ENCODE results near the gene PHLDB3.

The PHLDB3 gene

GRCh38 chr19:43499042-43499441 lies 5.5 kb downstream of the PHLDB3 start:
- POLR2A ChIA-PET: no interaction called here
- no peaks in the 10 kb centered on the region for H3K27me3 ChIP-seq (replicated peaks in 2 of 5; ENCODE audit: control insufficient read depth in 4 of 5, insufficient read depth in 5 of 5, low read length in 4 of 5)
- H3K9me3 ChIP-seq (ENCODE audit: control extremely low read depth in 1 of 5, control insufficient read depth in 4 of 5, insufficient read depth in 2 of 5, low read depth in 1 of 5, low read length in 4 of 5): no peaks in the 10 kb centered on the region
- 97% methylated on average over 3 of the region's 3 CpGs for WGBS (ENCODE audit: insufficient coverage)
- no peak overlapping the region for H3K4me3 ChIP-seq (ENCODE audit: control insufficient read depth in 1 of 7, extremely low read depth in 1 of 7, insufficient read depth in 4 of 7, low read depth in 2 of 7, low read length in 6 of 7)
- H3K27ac ChIP-seq (ENCODE audit: insufficient read depth in 1 of 2, low read depth in 1 of 2, low read length in 2 of 2, poor library complexity in 1 of 2, severe bottlenecking in 2 of 2): no peak overlapping the region
- CTCF ChIA-PET: interaction anchor here (0.7 to 1.6 kb wide), 3 partner anchors 9 to 52 kb away, joined by 3 to 4 read pairs (median 4); no protein-coding TSS in a partner anchor
- peaks cover 0 to 36% (median 11%) of the 10 kb centered on the region in 4 experiments for H3K36me3 ChIP-seq (ENCODE audit: control insufficient read depth in 4 of 4, insufficient read depth in 4 of 4, low read length in 3 of 4)
- no peak for DNase-seq
- peaks cover 0 to 12% (median 9%) of the 10 kb centered on the region in 4 experiments for H3K4me1 ChIP-seq (ENCODE audit: control extremely low read depth in 1 of 4, control insufficient read depth in 4 of 4, insufficient read depth in 4 of 4, low read length in 3 of 4)

GRCh38 chr19:43498233-43498842 lies 6.2 kb downstream of the PHLDB3 start:
- H3K36me3 ChIP-seq (ENCODE audit: control insufficient read depth in 4 of 4, insufficient read depth in 4 of 4, low read length in 3 of 4): peaks cover 0 to 37% (median 11%) of the 10 kb centered on the region in 4 experiments
- no peaks in the 10 kb centered on the region for H3K9me3 ChIP-seq (ENCODE audit: control extremely low read depth in 1 of 5, control insufficient read depth in 4 of 5, insufficient read depth in 2 of 5, low read depth in 1 of 5, low read length in 4 of 5)
- ChIA-PET CTCF (interaction anchor here (0.7 to 1.6 kb wide), 4 partner anchors 9 to 52 kb away, joined by 3 to 4 read pairs (median 4); no protein-coding TSS in a partner anchor), POLR2A (no interaction called here)
- H3K27me3 ChIP-seq (replicated peaks in 2 of 5; ENCODE audit: control insufficient read depth in 4 of 5, insufficient read depth in 5 of 5, low read length in 4 of 5): no peaks in the 10 kb centered on the region
- no peak overlapping the region for H3K4me3 ChIP-seq (ENCODE audit: control insufficient read depth in 1 of 7, extremely low read depth in 1 of 7, insufficient read depth in 4 of 7, low read depth in 2 of 7, low read length in 6 of 7)
- H3K4me1 ChIP-seq (ENCODE audit: control extremely low read depth in 1 of 4, control insufficient read depth in 4 of 4, insufficient read depth in 4 of 4, low read length in 3 of 4): peaks cover 0 to 8% (median 5%) of the 10 kb centered on the region in 4 experiments
- no peak for DNase-seq
- 95% methylated on average over 4 of the region's 5 CpGs for WGBS (ENCODE audit: insufficient coverage)
- H3K27ac ChIP-seq (ENCODE audit: insufficient read depth in 1 of 2, low read depth in 1 of 2, low read length in 2 of 2, poor library complexity in 1 of 2, severe bottlenecking in 2 of 2): no peak overlapping the region

- Histone ChIP-seq H3K36me3 (ENCODE audit: control insufficient read depth in 4 of 4, insufficient read depth in 4 of 4, low read length in 3 of 4) (peaks cover 0 to 38% (median 11%) of the 10 kb centered on the region in 4 experiments), H3K4me1 (ENCODE audit: control extremely low read depth in 1 of 4, control insufficient read depth in 4 of 4, insufficient read depth in 4 of 4, low read length in 3 of 4) (no peaks in the 10 kb centered on the region), H3K27ac (ENCODE audit: insufficient read depth in 1 of 2, low read depth in 1 of 2, low read length in 2 of 2, poor library complexity in 1 of 2, severe bottlenecking in 2 of 2) (no peak overlapping the region), H3K9me3 (ENCODE audit: control extremely low read depth in 1 of 5, control insufficient read depth in 4 of 5, insufficient read depth in 2 of 5, low read depth in 1 of 5, low read length in 4 of 5) (no peaks in the 10 kb centered on the region), H3K27me3 (replicated peaks in 2 of 5; ENCODE audit: control insufficient read depth in 4 of 5, insufficient read depth in 5 of 5, low read length in 4 of 5) (no peaks in the 10 kb centered on the region), H3K4me3 (ENCODE audit: control insufficient read depth in 1 of 7, extremely low read depth in 1 of 7, insufficient read depth in 4 of 7, low read depth in 2 of 7, low read length in 6 of 7) (no peak overlapping the region)
- WGBS (ENCODE audit: insufficient coverage): 95% methylated on average over 7 of the region's 7 CpGs
- POLR2A ChIA-PET: no interaction called here
- CTCF ChIA-PET: interaction anchor here (0.6 to 1.9 kb wide), 3 partner anchors 34 to 1057 kb away, joined by 3 to 4 read pairs (median 3); no protein-coding TSS in a partner anchor
- no peak for DNase-seq
Measured at GRCh38 chr19:43496960-43497359, 7.6 kb downstream of the PHLDB3 start.

- no peak overlapping the region for H3K27ac ChIP-seq (ENCODE audit: insufficient read depth in 1 of 2, low read depth in 1 of 2, low read length in 2 of 2, poor library complexity in 1 of 2, severe bottlenecking in 2 of 2)
- H3K9me3 ChIP-seq (ENCODE audit: control extremely low read depth in 1 of 5, control insufficient read depth in 4 of 5, insufficient read depth in 2 of 5, low read depth in 1 of 5, low read length in 4 of 5): no peaks in the 10 kb centered on the region
- ChIA-PET POLR2A (no interaction called here), CTCF (interaction anchor here (0.7 to 1.4 kb wide), 4 partner anchors 15 to 60 kb away, joined by 3 to 4 read pairs (median 3); no protein-coding TSS in a partner anchor)
- H3K27me3 ChIP-seq (replicated peaks in 2 of 5; ENCODE audit: control insufficient read depth in 4 of 5, insufficient read depth in 5 of 5, low read length in 4 of 5): no peaks in the 10 kb centered on the region
- H3K4me1 ChIP-seq (ENCODE audit: control extremely low read depth in 1 of 4, control insufficient read depth in 4 of 4, insufficient read depth in 4 of 4, low read length in 3 of 4): no peaks in the 10 kb centered on the region
- DNase-seq: no peak
- peaks cover 0 to 35% (median 10%) of the 10 kb centered on the region in 4 experiments for H3K36me3 ChIP-seq (ENCODE audit: control insufficient read depth in 4 of 4, insufficient read depth in 4 of 4, low read length in 3 of 4)
- no peak overlapping the region for H3K4me3 ChIP-seq (ENCODE audit: control insufficient read depth in 1 of 7, extremely low read depth in 1 of 7, insufficient read depth in 4 of 7, low read depth in 2 of 7, low read length in 6 of 7)
- WGBS (ENCODE audit: insufficient coverage): 96% methylated on average over 6 of the region's 8 CpGs
Measured at GRCh38 chr19:43495082-43495481, 9.5 kb downstream of the PHLDB3 start.

DNA sequence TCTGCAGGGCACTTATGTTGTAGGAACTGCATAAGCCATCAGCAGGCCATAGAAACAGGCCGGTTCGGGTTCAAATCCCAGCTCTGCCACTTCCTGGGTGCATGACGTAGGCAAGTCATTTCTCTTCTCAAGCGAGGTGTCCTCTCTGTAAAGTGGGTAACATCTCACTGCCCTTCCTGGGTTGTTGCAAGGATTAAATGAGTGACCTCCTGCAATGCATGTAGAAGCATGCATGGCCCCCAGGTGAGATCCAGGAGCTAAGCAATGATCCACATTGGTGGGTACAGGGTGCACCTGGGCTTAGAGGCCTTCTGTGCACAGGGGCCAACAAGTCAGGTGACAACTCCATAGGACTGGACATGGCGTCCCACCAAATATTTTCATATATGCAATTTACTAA lies 13.8 kb downstream of the PHLDB3 start:
- POLR2A ChIA-PET: no interaction called here
- Histone ChIP-seq H3K27ac (ENCODE audit: insufficient read depth in 1 of 2, low read depth in 1 of 2, low read length in 2 of 2, poor library complexity in 1 of 2, severe bottlenecking in 2 of 2) (no peak overlapping the region), H3K27me3 (replicated peaks in 2 of 5; ENCODE audit: control insufficient read depth in 4 of 5, insufficient read depth in 5 of 5, low read length in 4 of 5) (no peaks in the 10 kb centered on the region), H3K36me3 (ENCODE audit: control insufficient read depth in 4 of 4, insufficient read depth in 4 of 4, low read length in 3 of 4) (peaks cover 0 to 16% (median 3%) of the 10 kb centered on the region in 4 experiments), H3K4me1 (ENCODE audit: control extremely low read depth in 1 of 4, control insufficient read depth in 4 of 4, insufficient read depth in 4 of 4, low read length in 3 of 4) (peaks cover 5 to 32% (median 26%) of the 10 kb centered on the region in 4 experiments), H3K9me3 (ENCODE audit: control extremely low read depth in 1 of 5, control insufficient read depth in 4 of 5, insufficient read depth in 2 of 5, low read depth in 1 of 5, low read length in 4 of 5) (no peaks in the 10 kb centered on the region), H3K4me3 (ENCODE audit: control insufficient read depth in 1 of 7, extremely low read depth in 1 of 7, insufficient read depth in 4 of 7, low read depth in 2 of 7, low read length in 6 of 7) (no peak overlapping the region)
- 100% methylated on average over 4 of the region's 5 CpGs for WGBS (ENCODE audit: insufficient coverage)
- CTCF ChIA-PET: interaction anchor here (2.9 kb wide), 1 partner anchor 44 kb away, joined by 12 read pairs; no protein-coding TSS in a partner anchor
- DNase-seq: no peak

GRCh38 chr19:43489979-43490599 lies 14.5 kb downstream of the PHLDB3 start:
- no peak overlapping the region for H3K27ac ChIP-seq (ENCODE audit: insufficient read depth in 1 of 2, low read depth in 1 of 2, low read length in 2 of 2, poor library complexity in 1 of 2, severe bottlenecking in 2 of 2)

DNA sequence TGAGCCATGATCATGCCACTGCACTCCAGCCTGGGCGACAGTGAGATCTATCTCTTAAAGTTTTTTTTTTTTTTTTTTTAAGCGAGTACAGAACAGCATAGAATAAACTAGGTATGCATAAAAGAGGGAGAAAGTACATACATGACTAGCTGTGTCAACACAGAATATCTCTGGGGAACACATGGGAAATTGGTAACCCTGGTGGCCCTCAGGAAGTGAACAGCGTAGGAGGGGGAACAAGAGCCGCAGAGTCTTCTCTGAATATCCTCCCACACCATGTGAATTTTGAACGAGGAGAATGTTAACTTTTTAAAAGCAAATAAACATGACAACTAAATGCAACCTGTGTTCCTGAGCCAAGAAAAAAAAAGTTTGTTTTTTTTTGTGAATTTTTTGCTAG lies 15.2 kb downstream of the PHLDB3 start:
- WGBS (ENCODE audit: insufficient coverage): no CpG with 5 or more reads among the region's 5 CpGs
- ChIA-PET POLR2A (no interaction called here), CTCF (interaction anchor here (0.9 to 2.9 kb wide), 4 partner anchors 9 to 42 kb away, joined by 3 to 12 read pairs (median 8); no protein-coding TSS in a partner anchor)
- Histone ChIP-seq H3K27me3 (replicated peaks in 2 of 5; ENCODE audit: control insufficient read depth in 4 of 5, insufficient read depth in 5 of 5, low read length in 4 of 5) (no peaks in the 10 kb centered on the region), H3K9me3 (ENCODE audit: control extremely low read depth in 1 of 5, control insufficient read depth in 4 of 5, insufficient read depth in 2 of 5, low read depth in 1 of 5, low read length in 4 of 5) (no peaks in the 10 kb centered on the region), H3K4me1 (ENCODE audit: control extremely low read depth in 1 of 4, control insufficient read depth in 4 of 4, insufficient read depth in 4 of 4, low read length in 3 of 4) (peaks cover 5 to 32% (median 26%) of the 10 kb centered on the region in 4 experiments), H3K36me3 (ENCODE audit: control insufficient read depth in 4 of 4, insufficient read depth in 4 of 4, low read length in 3 of 4) (peaks cover 0 to 7% (median 0%) of the 10 kb centered on the region in 4 experiments), H3K4me3 (ENCODE audit: control insufficient read depth in 1 of 7, extremely low read depth in 1 of 7, insufficient read depth in 4 of 7, low read depth in 2 of 7, low read length in 6 of 7) (no peak overlapping the region), H3K27ac (ENCODE audit: insufficient read depth in 1 of 2, low read depth in 1 of 2, low read length in 2 of 2, poor library complexity in 1 of 2, severe bottlenecking in 2 of 2) (no peak overlapping the region)
- DNase-seq: peak in 2 of 3 donors; percentile 59 to 76

More at GRCh38 chr19:43489979-43490599, 14.5 kb downstream of the PHLDB3 start:
- CTCF ChIA-PET: interaction anchor here (1.1 to 2.9 kb wide), 2 partner anchors 9 to 43 kb away, joined by 3 to 12 read pairs; no protein-coding TSS in a partner anchor
- POLR2A ChIA-PET: no interaction called here
- 100% methylated on average over 1 of the region's 7 CpGs for WGBS (ENCODE audit: insufficient coverage)
- Histone ChIP-seq H3K27me3 (replicated peaks in 2 of 5; ENCODE audit: control insufficient read depth in 4 of 5, insufficient read depth in 5 of 5, low read length in 4 of 5) (no peaks in the 10 kb centered on the region), H3K9me3 (ENCODE audit: control extremely low read depth in 1 of 5, control insufficient read depth in 4 of 5, insufficient read depth in 2 of 5, low read depth in 1 of 5, low read length in 4 of 5) (no peaks in the 10 kb centered on the region), H3K4me1 (ENCODE audit: control extremely low read depth in 1 of 4, control insufficient read depth in 4 of 4, insufficient read depth in 4 of 4, low read length in 3 of 4) (peaks cover 5 to 32% (median 26%) of the 10 kb centered on the region in 4 experiments), H3K4me3 (ENCODE audit: control insufficient read depth in 1 of 7, extremely low read depth in 1 of 7, insufficient read depth in 4 of 7, low read depth in 2 of 7, low read length in 6 of 7) (no peak overlapping the region), H3K36me3 (ENCODE audit: control insufficient read depth in 4 of 4, insufficient read depth in 4 of 4, low read length in 3 of 4) (peaks cover 0 to 14% (median 0%) of the 10 kb centered on the region in 4 experiments)
- DNase-seq: no peak

All from common myeloid progenitor, CD34-positive (primary cell).